ENCODE results near the gene ZMIZ1. TPM values are rescaled to one million over a fixed set of nuclear protein-coding genes. Genes with fewer than 3 reads are reported as not detected.

Gene ZMIZ1
- total RNA-seq, 1 donor from 2014 or later, result 6.3 TPM

DNA sequence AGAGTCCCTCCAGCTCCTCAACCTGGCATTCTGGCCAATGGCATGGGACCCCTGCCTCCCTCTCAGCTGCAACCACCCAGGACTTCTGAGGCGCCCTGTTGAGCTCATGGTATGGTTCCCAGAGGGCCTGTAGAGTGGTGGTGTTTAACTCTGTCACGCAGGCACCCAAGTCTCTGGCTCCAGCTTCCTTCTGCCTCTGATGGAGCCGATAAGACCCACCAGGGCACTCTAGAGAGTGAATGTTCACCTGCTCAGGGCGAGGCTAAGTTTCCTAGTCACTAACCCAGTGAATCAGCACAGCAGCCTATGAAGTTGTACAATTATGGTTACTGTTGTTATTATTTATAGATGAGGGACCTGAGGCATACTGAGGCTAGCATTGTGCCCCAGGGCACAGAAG is 120.4 kb downstream of the ZMIZ1 start:
- H3K36me3 ChIP-seq (ENCODE audit: control insufficient read depth, insufficient read depth, low read length), result peaks cover 6% of the 10 kb centered on the region

DNA sequence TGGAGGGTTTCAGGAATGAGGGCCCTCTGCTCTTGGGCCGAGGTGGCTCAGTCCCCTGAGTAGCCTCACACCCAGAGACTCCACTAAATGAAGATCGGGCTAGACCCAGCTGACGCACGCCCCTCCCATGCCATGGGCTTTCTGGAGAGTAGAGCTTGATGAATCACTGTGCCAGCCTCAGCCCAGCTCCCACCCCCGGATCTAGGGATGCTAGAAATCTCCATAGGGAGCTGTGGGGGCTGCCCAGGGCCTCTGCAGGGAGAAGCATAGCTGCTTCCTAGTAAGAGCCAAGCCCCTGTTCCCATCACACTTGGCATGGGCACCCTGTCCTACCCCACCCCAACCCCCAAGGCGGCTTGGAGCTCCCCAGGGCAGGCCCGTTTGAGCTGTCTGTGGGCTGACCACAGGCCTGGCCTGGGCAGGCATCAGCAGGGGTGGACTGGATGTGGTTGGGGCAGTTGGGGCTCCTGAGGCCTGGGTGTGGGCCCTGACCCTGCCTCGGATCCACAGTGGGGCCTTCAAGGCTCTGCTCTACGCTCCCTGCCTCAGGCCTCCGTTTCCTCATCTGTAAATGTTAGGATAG is 121.2 kb downstream of the ZMIZ1 start:
- no peaks in the 10 kb centered on the region for H3K27me3 ChIP-seq (ENCODE audit: control insufficient read depth, insufficient read depth, low read length)
- no peak overlapping the region for H3K4me3 ChIP-seq (ENCODE audit: low read depth, low read length)
- peak; percentile 48 for DNase-seq (ENCODE audit: low read depth)
- FAIRE-seq, result no peak
- H3K36me3 ChIP-seq (ENCODE audit: control insufficient read depth, insufficient read depth, low read length), result peaks cover 6% of the 10 kb centered on the region
- TF ChIP-seq, protein P1, sequence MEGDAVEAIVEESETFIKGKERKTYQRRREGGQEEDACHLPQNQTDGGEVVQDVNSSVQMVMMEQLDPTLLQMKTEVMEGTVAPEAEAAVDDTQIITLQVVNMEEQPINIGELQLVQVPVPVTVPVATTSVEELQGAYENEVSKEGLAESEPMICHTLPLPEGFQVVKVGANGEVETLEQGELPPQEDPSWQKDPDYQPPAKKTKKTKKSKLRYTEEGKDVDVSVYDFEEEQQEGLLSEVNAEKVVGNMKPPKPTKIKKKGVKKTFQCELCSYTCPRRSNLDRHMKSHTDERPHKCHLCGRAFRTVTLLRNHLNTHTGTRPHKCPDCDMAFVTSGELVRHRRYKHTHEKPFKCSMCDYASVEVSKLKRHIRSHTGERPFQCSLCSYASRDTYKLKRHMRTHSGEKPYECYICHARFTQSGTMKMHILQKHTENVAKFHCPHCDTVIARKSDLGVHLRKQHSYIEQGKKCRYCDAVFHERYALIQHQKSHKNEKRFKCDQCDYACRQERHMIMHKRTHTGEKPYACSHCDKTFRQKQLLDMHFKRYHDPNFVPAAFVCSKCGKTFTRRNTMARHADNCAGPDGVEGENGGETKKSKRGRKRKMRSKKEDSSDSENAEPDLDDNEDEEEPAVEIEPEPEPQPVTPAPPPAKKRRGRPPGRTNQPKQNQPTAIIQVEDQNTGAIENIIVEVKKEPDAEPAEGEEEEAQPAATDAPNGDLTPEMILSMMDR (IDR thresholded peaks at IDR 0.05; ENCODE audit: insufficient read depth, low read length, severe bottlenecking), result no peak

More for the DNA sequence above, 120.4 kb downstream of the ZMIZ1 start:
- no peak for FAIRE-seq
- H3K4me3 ChIP-seq (ENCODE audit: low read depth, low read length), result no peak overlapping the region
- H3K27me3 ChIP-seq (ENCODE audit: control insufficient read depth, insufficient read depth, low read length), result no peaks in the 10 kb centered on the region
- no peak for DNase-seq (ENCODE audit: low read depth)
- TF ChIP-seq, protein P1 (IDR thresholded peaks at IDR 0.05; ENCODE audit: insufficient read depth, low read length, severe bottlenecking), result no peak

DNA sequence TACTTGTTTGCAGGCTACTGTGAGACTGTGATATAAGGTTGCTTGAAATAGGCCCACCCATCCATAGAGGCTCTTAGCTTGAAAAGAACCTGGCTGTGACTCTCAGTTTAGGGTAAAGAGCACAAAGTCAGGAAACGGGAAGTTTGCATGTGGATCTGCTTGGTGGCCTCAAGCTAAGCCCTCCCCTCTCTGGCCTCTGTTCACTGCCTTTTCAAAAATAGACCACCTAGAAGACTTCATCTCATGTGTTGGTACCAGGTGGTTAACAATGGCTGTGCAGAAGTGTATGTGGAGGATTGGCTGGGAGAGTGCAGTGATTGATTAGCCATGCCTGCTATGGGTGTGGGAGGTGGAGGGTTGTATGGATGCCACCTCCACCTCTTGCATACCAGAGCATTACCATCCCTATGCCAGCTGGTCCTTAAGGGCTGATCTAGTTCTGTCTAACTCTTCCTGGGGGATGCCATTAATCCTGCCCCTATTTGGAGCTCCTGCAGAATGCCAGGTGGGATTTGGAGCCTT is 122.0 kb downstream of the ZMIZ1 start:
- H3K36me3 ChIP-seq (ENCODE audit: control insufficient read depth, insufficient read depth, low read length), result peaks cover 6% of the 10 kb centered on the region

DNA sequence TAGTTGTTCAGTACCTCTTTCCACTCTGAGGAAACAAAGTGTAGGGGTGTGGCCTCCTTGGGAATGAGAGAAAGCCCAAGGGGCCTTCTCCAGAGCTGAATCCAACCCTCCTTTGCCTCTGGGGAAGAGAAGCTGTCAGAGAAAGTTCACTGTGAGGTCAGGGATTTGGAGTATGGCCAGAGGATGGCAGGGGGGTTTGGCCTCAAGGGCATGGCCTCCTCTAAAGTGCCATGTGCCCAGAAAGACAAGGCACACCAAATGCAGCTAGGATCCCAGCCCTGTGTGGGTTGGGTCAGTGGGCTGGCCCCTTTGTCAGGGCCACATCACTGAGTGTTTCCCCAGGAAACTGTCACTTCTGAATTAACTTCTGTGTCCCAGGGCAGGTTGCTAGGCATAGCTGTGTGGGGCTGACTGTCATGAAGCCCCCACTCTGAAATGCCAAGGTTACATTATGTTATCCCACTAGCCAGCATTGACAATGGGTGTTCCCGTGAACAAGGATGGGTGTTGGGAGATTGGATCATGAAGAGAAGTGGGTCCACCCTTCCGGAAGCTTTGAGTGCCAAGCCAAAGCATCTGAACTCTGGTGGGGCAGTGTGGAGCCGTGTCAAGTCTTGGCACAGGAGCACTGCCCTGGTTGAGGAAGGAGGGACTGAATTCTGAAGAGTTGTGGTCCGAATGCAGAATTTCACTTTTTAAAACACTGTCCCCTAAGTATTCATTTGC is 123.3 kb downstream of the ZMIZ1 start:
- no peak for DNase-seq (ENCODE audit: low read depth)
- Histone ChIP-seq H3K36me3 (ENCODE audit: control insufficient read depth, insufficient read depth, low read length) (peaks cover 12% of the 10 kb centered on the region), H3K4me3 (ENCODE audit: low read depth, low read length) (no peak overlapping the region), H3K27me3 (ENCODE audit: control insufficient read depth, insufficient read depth, low read length) (no peaks in the 10 kb centered on the region)
- TF ChIP-seq, protein P1 (IDR thresholded peaks at IDR 0.05; ENCODE audit: insufficient read depth, low read length, severe bottlenecking), result no peak
- FAIRE-seq, result peak; percentile 55

More for the DNA sequence above, 122.0 kb downstream of the ZMIZ1 start:
- DNase-seq (ENCODE audit: low read depth), result no peak
- peak; percentile 50 for FAIRE-seq
- TF ChIP-seq, protein P1 (IDR thresholded peaks at IDR 0.05; ENCODE audit: insufficient read depth, low read length, severe bottlenecking), result no peak
- Histone ChIP-seq H3K27me3 (ENCODE audit: control insufficient read depth, insufficient read depth, low read length) (no peaks in the 10 kb centered on the region), H3K4me3 (ENCODE audit: low read depth, low read length) (no peak overlapping the region)

DNA sequence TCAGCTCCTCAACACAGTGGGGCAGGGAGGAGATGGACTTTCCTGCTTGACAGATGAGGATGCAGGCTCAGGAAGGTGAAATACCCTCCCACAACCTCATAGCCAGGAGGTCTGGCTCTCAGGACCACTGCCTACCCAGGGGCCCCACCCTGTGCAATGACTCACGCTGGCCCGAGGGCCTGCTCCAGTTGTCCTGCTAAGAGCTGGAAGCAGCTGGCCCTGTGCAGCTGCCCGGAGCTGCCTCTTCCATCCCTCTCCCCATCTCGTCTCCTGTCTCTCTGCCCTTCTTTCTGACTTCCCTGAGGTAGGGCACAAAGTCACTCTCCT is 123.9 kb downstream of the ZMIZ1 start:
- peaks cover 9% of the 10 kb centered on the region for H3K36me3 ChIP-seq (ENCODE audit: control insufficient read depth, insufficient read depth, low read length)
- no peak overlapping the region for H3K4me3 ChIP-seq (ENCODE audit: low read depth, low read length)
- TF ChIP-seq, protein P1 (IDR thresholded peaks at IDR 0.05; ENCODE audit: insufficient read depth, low read length, severe bottlenecking), result no peak
- DNase-seq (ENCODE audit: low read depth) (no peak), FAIRE-seq (no peak)
- no peaks in the 10 kb centered on the region for H3K27me3 ChIP-seq (ENCODE audit: control insufficient read depth, insufficient read depth, low read length)

All from bronchial epithelial cell (primary cell).